A673 (cell line): ENCODE results near the gene C2orf81.

Experiments used
- EZH2 ChIP-seq: fragments of 200-600 bp; sonication (generic); IDR thresholded peaks from 2 replicates; pipeline ENCODE4 v1.6.1; 2017; ENCODE audit warnings: borderline replicate concordance, low read depth, mild to moderate bottlenecking, mixed read lengths, antibody characterized with exemption, low read length; ENCODE audit not compliant: poor library complexity, severe bottlenecking
- TF ChIP-seq, protein P1 (sequence below): fragments of 300-800, 200-600 bp; sonication (generic); conservative IDR thresholded peaks from 2 replicates; pipeline ENCODE4 v1.5.1; 2017; ENCODE audit warnings: low read depth, mild to moderate bottlenecking, antibody characterized with exemption, low read length, moderate library complexity, mixed read lengths

DNA sequence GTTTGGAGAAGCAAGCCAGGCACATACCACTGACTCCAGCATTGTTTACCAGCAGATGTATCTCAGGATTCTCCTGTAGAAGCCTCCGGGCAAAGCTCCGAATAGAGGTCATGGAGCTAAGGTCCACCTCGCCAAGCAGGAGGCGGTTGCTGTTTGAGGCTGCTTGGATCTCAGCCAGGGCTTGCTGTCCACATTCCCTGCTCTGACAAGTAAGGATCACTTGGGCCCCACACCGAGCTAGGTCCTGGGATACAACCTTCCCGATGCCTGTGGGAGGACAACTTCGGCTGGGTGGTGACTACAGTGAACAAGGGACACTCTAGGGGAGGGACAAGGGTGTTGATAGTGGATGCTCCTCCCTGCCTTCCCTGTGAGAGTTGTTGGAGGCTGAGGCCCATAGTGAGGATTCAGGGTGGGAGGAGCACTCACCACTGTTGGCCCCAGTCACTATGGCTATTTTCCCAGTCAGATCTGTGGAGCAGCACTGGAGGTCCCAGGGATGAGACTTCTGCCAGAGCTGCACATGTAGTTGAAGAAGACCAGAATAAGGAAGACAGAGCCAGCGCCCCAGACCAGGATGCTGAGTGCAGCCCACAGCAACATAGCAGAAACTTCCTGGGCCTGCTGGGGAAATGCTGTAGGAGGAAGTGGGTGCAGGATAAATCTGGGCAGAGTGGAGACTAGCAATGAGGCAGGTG is 8.3 kb downstream of the C2orf81 start:
- TF ChIP-seq EZH2 = no peak
- TF ChIP-seq, protein P1, sequence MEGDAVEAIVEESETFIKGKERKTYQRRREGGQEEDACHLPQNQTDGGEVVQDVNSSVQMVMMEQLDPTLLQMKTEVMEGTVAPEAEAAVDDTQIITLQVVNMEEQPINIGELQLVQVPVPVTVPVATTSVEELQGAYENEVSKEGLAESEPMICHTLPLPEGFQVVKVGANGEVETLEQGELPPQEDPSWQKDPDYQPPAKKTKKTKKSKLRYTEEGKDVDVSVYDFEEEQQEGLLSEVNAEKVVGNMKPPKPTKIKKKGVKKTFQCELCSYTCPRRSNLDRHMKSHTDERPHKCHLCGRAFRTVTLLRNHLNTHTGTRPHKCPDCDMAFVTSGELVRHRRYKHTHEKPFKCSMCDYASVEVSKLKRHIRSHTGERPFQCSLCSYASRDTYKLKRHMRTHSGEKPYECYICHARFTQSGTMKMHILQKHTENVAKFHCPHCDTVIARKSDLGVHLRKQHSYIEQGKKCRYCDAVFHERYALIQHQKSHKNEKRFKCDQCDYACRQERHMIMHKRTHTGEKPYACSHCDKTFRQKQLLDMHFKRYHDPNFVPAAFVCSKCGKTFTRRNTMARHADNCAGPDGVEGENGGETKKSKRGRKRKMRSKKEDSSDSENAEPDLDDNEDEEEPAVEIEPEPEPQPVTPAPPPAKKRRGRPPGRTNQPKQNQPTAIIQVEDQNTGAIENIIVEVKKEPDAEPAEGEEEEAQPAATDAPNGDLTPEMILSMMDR = no peak
